ENCODE data around the gene DLGAP4. TPM values are rescaled to one million over a fixed set of nuclear protein-coding genes. Genes with fewer than 3 reads are reported as not detected.

DLGAP4 gene
- total and polyA plus RNA-seq, 9 of the 15 experiments (the other 6 are each of a cell fraction or from before 2014, with no cell fraction given), result 0.31 to 34.1 (median 4.5) TPM

DNA sequence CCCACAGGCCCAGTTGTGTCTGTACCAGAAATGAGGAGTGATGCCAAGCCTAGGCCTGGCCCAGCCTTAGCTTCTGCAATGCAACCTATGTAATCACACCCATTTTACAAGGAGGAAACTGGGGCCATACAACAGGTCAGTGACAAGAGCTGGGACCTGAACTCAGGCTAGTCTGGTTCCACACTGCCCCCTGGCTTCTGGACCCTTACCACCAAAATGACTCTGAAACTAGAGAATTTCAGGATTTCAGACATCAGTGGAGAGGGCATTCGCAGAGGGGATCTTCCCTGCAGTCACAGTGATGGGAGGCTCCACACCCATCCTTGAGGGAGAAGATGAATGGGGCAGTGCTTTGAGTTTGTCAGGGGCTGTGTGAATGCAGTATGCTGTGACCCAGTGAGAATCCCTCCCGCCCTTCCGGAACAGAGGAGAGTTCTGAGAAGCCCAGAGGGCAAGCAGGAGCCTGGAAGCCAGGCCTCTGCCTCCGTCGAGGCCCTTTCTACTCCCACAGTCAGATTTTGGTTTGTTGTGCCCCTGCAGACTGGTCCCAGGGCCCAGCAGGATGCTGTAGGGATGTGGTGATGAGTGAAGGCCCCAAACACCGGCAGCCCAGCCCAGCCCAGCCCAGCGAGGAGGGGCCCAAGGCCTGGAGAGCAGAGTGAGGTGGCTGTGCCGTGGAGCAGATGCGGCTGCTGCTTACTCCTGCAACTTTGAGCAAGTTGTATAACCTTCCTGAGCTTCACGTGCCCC is 187.1 kb downstream of the DLGAP4 start:
- POLR2A ChIA-PET, result interaction anchor here (1.0 to 1.8 kb wide), 3 partner anchors 12 to 29 kb away, joined by 3 to 8 read pairs (median 3); no protein-coding TSS in a partner anchor
- Histone ChIP-seq H3K9ac (ENCODE audit: insufficient read depth in 1 of 2, low read depth in 2 of 2, low read length in 2 of 2) (peak overlapping the region in 1 of 2 experiments; percentile 3; a peak in 1 of 4 replicates), H3K9me3 (replicated peaks; ENCODE audit: control insufficient read depth, insufficient read depth, low read depth, low read length) (no peaks in the 10 kb centered on the region), H3K4me1 (replicated peaks in 1 of 2; ENCODE audit: control insufficient read depth in 2 of 2, insufficient read depth in 2 of 2, low read length in 2 of 2) (peaks cover 3 to 19% of the 10 kb centered on the region in 2 experiments; a peak in 3 of 5 replicates), H3K79me2 (ENCODE audit: control insufficient read depth, insufficient read depth, low read length) (no peaks in the 10 kb centered on the region; the same call in 2 of the 3 replicates), H3K9me1 (ENCODE audit: control insufficient read depth, insufficient read depth, low read length) (peaks cover 3% of the 10 kb centered on the region), H4K20me1 (replicated peaks; ENCODE audit: control insufficient read depth, insufficient read depth, low read length) (peaks cover 14% of the 10 kb centered on the region), H3K36me3 (ENCODE audit: control insufficient read depth, insufficient read depth, low read length) (peaks cover 15% of the 10 kb centered on the region; the same call in 2 of the 3 replicates), H2AFZ (ENCODE audit: low read depth, low read length) (no peak overlapping the region), H3K27ac (ENCODE audit: extremely low read depth, low read depth, low read length) (no peak overlapping the region), H3K4me2 (ENCODE audit: insufficient read depth, low read length) (no peak overlapping the region), H3K27me3 (ENCODE audit: control insufficient read depth in 2 of 2, insufficient read depth in 2 of 2, low read length in 2 of 2) (no peaks in the 10 kb centered on the region), H3K4me3 (no peak overlapping the region)
- FAIRE-seq (peak; percentile 77), ATAC-seq (peak; percentile 81), DNase-seq (ENCODE audit: extremely low read depth in 1 of 4, low spot score in 3 of 4) (peak in 3 of 4 experiments; percentile 27 to 52 (median 46))
- intact Hi-C loops (cut with micrococcal nuclease) (loop anchor here (2.0 kb wide), 1 partner anchor 52 kb away; no protein-coding TSS in a partner anchor), in situ Hi-C loops (cut with MboI) (no loop called here)
- BruUV-seq (replicated peaks), result no TSS peak
- 80% methylated on average over 9 of the region's 10 CpGs for WGBS (ENCODE audit: insufficient coverage, low coverage, missing lambda C conversion rate)
- CTCF ChIA-PET (ENCODE audit: low intra/inter-chr PET ratio), result interaction anchor here (0.9 to 1.4 kb wide), 3 partner anchors 31 to 290 kb away, joined by 3 to 4 read pairs (median 4); no protein-coding TSS in a partner anchor
- TF ChIP-seq, protein P1, sequence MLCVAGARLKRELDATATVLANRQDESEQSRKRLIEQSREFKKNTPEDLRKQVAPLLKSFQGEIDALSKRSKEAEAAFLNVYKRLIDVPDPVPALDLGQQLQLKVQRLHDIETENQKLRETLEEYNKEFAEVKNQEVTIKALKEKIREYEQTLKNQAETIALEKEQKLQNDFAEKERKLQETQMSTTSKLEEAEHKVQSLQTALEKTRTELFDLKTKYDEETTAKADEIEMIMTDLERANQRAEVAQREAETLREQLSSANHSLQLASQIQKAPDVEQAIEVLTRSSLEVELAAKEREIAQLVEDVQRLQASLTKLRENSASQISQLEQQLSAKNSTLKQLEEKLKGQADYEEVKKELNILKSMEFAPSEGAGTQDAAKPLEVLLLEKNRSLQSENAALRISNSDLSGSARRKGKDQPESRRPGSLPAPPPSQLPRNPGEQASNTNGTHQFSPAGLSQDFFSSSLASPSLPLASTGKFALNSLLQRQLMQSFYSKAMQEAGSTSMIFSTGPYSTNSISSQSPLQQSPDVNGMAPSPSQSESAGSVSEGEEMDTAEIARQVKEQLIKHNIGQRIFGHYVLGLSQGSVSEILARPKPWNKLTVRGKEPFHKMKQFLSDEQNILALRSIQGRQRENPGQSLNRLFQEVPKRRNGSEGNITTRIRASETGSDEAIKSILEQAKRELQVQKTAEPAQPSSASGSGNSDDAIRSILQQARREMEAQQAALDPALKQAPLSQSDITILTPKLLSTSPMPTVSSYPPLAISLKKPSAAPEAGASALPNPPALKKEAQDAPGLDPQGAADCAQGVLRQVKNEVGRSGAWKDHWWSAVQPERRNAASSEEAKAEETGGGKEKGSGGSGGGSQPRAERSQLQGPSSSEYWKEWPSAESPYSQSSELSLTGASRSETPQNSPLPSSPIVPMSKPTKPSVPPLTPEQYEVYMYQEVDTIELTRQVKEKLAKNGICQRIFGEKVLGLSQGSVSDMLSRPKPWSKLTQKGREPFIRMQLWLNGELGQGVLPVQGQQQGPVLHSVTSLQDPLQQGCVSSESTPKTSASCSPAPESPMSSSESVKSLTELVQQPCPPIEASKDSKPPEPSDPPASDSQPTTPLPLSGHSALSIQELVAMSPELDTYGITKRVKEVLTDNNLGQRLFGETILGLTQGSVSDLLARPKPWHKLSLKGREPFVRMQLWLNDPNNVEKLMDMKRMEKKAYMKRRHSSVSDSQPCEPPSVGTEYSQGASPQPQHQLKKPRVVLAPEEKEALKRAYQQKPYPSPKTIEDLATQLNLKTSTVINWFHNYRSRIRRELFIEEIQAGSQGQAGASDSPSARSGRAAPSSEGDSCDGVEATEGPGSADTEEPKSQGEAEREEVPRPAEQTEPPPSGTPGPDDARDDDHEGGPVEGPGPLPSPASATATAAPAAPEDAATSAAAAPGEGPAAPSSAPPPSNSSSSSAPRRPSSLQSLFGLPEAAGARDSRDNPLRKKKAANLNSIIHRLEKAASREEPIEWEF (CRISPR knock-in tag; IDR thresholded peaks at IDR 0.05), result no peak
- TF ChIP-seq CBX3 (IDR thresholded peaks at IDR 0.05; ENCODE audit: borderline replicate concordance in 1 of 2, low read length in 2 of 2), result no peak
- TF ChIP-seq, protein P2, sequence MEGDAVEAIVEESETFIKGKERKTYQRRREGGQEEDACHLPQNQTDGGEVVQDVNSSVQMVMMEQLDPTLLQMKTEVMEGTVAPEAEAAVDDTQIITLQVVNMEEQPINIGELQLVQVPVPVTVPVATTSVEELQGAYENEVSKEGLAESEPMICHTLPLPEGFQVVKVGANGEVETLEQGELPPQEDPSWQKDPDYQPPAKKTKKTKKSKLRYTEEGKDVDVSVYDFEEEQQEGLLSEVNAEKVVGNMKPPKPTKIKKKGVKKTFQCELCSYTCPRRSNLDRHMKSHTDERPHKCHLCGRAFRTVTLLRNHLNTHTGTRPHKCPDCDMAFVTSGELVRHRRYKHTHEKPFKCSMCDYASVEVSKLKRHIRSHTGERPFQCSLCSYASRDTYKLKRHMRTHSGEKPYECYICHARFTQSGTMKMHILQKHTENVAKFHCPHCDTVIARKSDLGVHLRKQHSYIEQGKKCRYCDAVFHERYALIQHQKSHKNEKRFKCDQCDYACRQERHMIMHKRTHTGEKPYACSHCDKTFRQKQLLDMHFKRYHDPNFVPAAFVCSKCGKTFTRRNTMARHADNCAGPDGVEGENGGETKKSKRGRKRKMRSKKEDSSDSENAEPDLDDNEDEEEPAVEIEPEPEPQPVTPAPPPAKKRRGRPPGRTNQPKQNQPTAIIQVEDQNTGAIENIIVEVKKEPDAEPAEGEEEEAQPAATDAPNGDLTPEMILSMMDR (IDR thresholded peaks at IDR 0.05 in 2 of 3, conservative IDR thresholded peaks at IDR 0.05 in 1 of 3; ENCODE audit: insufficient read depth in 2 of 3, low read depth in 1 of 3, low read length in 3 of 3), result peak; percentile 51 to 75 (median 69)
- TF ChIP-seq RAD21 (CRISPR knock-in tag; conservative IDR thresholded peaks at IDR 0.05 in 1 of 2, IDR thresholded peaks at IDR 0.05 in 1 of 2), result peak; percentile 48 to 69
- TF ChIP-seq KDM1A (IDR thresholded peaks at IDR 0.05), result no peak
- TF ChIP-seq, protein P3, sequence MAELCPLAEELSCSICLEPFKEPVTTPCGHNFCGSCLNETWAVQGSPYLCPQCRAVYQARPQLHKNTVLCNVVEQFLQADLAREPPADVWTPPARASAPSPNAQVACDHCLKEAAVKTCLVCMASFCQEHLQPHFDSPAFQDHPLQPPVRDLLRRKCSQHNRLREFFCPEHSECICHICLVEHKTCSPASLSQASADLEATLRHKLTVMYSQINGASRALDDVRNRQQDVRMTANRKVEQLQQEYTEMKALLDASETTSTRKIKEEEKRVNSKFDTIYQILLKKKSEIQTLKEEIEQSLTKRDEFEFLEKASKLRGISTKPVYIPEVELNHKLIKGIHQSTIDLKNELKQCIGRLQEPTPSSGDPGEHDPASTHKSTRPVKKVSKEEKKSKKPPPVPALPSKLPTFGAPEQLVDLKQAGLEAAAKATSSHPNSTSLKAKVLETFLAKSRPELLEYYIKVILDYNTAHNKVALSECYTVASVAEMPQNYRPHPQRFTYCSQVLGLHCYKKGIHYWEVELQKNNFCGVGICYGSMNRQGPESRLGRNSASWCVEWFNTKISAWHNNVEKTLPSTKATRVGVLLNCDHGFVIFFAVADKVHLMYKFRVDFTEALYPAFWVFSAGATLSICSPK (IDR thresholded peaks at IDR 0.05; ENCODE audit: borderline replicate concordance), result no peak
- 0 out of 2 replicates have a peak, but pooled peaks have one; percentile 20 for TF ChIP-seq SMC3 (conservative IDR thresholded peaks at IDR 0.05; ENCODE audit: insufficient read depth, low read depth, low read length)
- TF ChIP-seq STAG1 (CRISPR knock-in tag; IDR thresholded peaks at IDR 0.05; ENCODE audit: borderline replicate concordance), result no peak

Data from K562 (cell line).